GM23338 (cell line): ENCODE measurements around the gene SULF2. TPM values are rescaled to one million over a fixed set of nuclear protein-coding genes. Genes with fewer than 3 reads are reported as not detected.

Experiments used
- ATAC-seq: fragments of 200-7000 bp; cut with Tn5 transposase; 3 replicates; pipeline ENCODE4 v1.9.1; 2020
- DNase-seq: peaks from one replicate; pipeline ENCODE4 v3.0.0-alpha.2; 2015; ENCODE audit warnings: low spot score
- H2AFZ ChIP-seq: fragments of 200-600 bp; sonication (generic); 2 replicates; pipeline ENCODE4 v1.8.0; 2016; ENCODE audit warnings: antibody characterized with exemption, mild to moderate bottlenecking, moderate library complexity
- H3F3A ChIP-seq: fragments of 200-600 bp; sonication (generic); replicated peaks from 2 replicates; pipeline ENCODE4 v1.8.0; 2017; ENCODE audit warnings: antibody characterized with exemption, mixed run types, low read depth
- H3K27ac ChIP-seq: fragments of 200-600 bp; sonication (generic); 2 replicates; pipeline ENCODE4 v1.6.1; 2016; ENCODE audit warnings: low read depth
- H3K27me3 ChIP-seq: fragments of 200-600 bp; sonication (generic); 2 replicates; pipeline ENCODE4 v1.8.0; 2016; ENCODE audit warnings: mild to moderate bottlenecking, mixed run types, moderate library complexity; ENCODE audit not compliant: insufficient read depth
- H3K36me3 ChIP-seq: fragments of 200-600 bp; sonication (generic); 2 replicates; pipeline ENCODE4 v1.8.0; 2016; ENCODE audit warnings: mild to moderate bottlenecking; ENCODE audit not compliant: insufficient read depth
- H3K4me1 ChIP-seq: fragments of 200-600 bp; sonication (generic); 2 replicates; pipeline ENCODE4 v1.8.0; 2016; ENCODE audit warnings: mild to moderate bottlenecking, moderate library complexity; ENCODE audit not compliant: insufficient read depth
- H3K4me2 ChIP-seq: fragments of 200-600 bp; sonication (generic); 2 replicates; pipeline ENCODE4 v1.7.1; 2017; ENCODE audit warnings: mixed run types
- H3K4me3 ChIP-seq: fragments of 200-600 bp; sonication (generic); 2 replicates; pipeline ENCODE4 v1.6.1; 2016; ENCODE audit warnings: mixed run types
- H3K79me2 ChIP-seq: fragments of 200-600 bp; sonication (generic); replicated peaks from 2 replicates; pipeline ENCODE4 v1.8.0; 2017; ENCODE audit warnings: mild to moderate bottlenecking; ENCODE audit not compliant: insufficient read depth
- H3K9me2 ChIP-seq: fragments of 200-600 bp; sonication (generic); 2 replicates; pipeline ENCODE4 v1.8.0; 2017; ENCODE audit not compliant: insufficient read depth
- H4K20me1 ChIP-seq: fragments of 200-600 bp; sonication (generic); replicated peaks from 2 replicates; pipeline ENCODE4 v1.8.0; 2017; ENCODE audit warnings: mild to moderate bottlenecking; ENCODE audit not compliant: insufficient read depth
- H3K27ac Mint-ChIP-seq: 2 replicates; pipeline ENCODE4 v1.8.0; 2020; ENCODE audit warnings: inconsistent platforms, mild to moderate bottlenecking, moderate library complexity, mixed read lengths
- H3K27me3 Mint-ChIP-seq: 3 replicates; pipeline ENCODE4 v1.8.0; 2022; ENCODE audit warnings: low read depth, mild to moderate bottlenecking, moderate library complexity, mixed read lengths, inconsistent platforms; ENCODE audit not compliant: insufficient read depth, poor library complexity
- H3K36me3 Mint-ChIP-seq: 3 replicates; pipeline ENCODE4 v1.8.0; 2021; ENCODE audit warnings: low read depth, mild to moderate bottlenecking, inconsistent platforms, moderate library complexity, mixed read lengths
- H3K4me1 Mint-ChIP-seq: 3 replicates; pipeline ENCODE4 v1.8.0; 2020; ENCODE audit warnings: mild to moderate bottlenecking, inconsistent platforms, mixed read lengths
- H3K4me3 Mint-ChIP-seq: 3 replicates; pipeline ENCODE4 v1.8.0; 2021; ENCODE audit warnings: moderate library complexity, mild to moderate bottlenecking, inconsistent platforms, mixed read lengths
- H3K9me3 Mint-ChIP-seq: 3 replicates; pipeline ENCODE4 v1.8.0; 2020; ENCODE audit warnings: moderate library complexity, mild to moderate bottlenecking, inconsistent platforms, mixed read lengths
- ETS1 ChIP-seq: IDR thresholded peaks from 2 replicates; pipeline ENCODE4 v1.6.1; 2016; ENCODE audit warnings: antibody characterized with exemption
- EZH2 ChIP-seq: fragments of 200-600 bp; sonication (generic); IDR thresholded peaks from one replicate; pipeline ENCODE4 v1.8.0; 2017; ENCODE audit warnings: antibody characterized with exemption, mild to moderate bottlenecking, low read depth; ENCODE audit not compliant: unreplicated experiment
- JUNB ChIP-seq: IDR thresholded peaks from one replicate; pipeline ENCODE4 v1.6.1; 2016; ENCODE audit warnings: antibody characterized with exemption; ENCODE audit not compliant: unreplicated experiment
- NANOG ChIP-seq: IDR thresholded peaks from 2 replicates; pipeline ENCODE4 v1.6.1; 2016; ENCODE audit warnings: antibody characterized with exemption, borderline replicate concordance
- STAT1 ChIP-seq: IDR thresholded peaks from one replicate; pipeline ENCODE4 v1.6.1; 2016; ENCODE audit warnings: antibody characterized with exemption; ENCODE audit not compliant: unreplicated experiment
- ZNF331 ChIP-seq: fragments of 250-450 bp; sonication (Bioruptor Pico); IDR thresholded peaks from 2 replicates; pipeline ENCODE4 v1.5.0; 2020; ENCODE audit warnings: low read depth, mild to moderate bottlenecking, moderate library complexity
- polyA plus RNA-seq: library from polyadenylated mRNA; unstranded; fragments of >200 nt; fragmentation: Nextera tagmentation; extraction: Ambion mirVana; gene quantifications from 2 replicates; pipeline ENCODE4 v1.2.1, GENCODE V29; 2016
- total RNA-seq: library from RNA; depleted of rRNA; stranded (reverse); fragments of >200 nt; shearing (Covaris generic); gene quantifications from 2 replicates; pipeline ENCODE4 v1.2.3, GENCODE V29; 2014
- TF ChIP-seq, protein P1 (sequence below): IDR thresholded peaks from one replicate; pipeline ENCODE4 v1.6.1; 2018; ENCODE audit warnings: antibody characterized with exemption; ENCODE audit not compliant: unreplicated experiment

The SULF2 gene
- total and polyA plus RNA-seq, 2 experiments from 2014 or later = 9.5 to 20.7 TPM

DNA sequence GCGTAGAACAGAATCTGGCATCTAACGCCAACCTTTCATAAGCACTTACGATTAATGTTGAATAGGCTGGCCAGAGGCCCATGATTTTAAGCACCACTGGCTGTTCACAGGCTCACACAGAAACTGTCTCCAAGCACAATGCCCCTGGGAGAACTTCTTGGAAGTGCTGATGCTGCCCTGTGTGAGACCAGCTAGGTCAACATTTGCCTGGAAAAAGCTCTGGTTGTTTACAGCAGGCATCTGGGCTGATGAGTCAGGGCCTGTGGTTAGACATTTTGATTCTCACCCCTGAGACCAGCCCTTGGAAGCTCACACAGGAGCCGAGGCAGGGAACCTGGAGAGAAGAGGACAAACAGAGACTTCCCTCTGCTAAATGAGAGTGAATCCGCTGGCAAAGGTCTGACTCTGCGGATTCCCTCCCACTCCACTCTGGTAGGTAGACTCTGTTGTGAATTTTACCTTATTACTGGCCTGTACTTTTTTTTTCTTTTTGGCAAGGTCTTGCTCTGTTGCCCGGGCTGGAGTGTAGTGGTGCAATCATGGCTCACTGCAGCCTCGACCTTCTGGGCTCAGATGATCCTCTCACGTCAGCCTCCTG, 6.8 kb upstream of the SULF2 start (continued):
- TF ChIP-seq ETS1 = no peak

GRCh38 chr20:47791084-47791599, 5.9 kb upstream of the SULF2 start:
- ATAC-seq (no peak), DNase-seq (no peak)
- H3K4me2 ChIP-seq = no peak overlapping the region
- no peak overlapping the region for H3K27ac Mint-ChIP-seq
- H3K27me3 ChIP-seq = peaks cover 18% of the 10 kb centered on the region
- no peak overlapping the region for H3K27ac ChIP-seq
- H3K36me3 Mint-ChIP-seq = no peaks in the 10 kb centered on the region; the same call in 2 of the 3 replicates
- H3K4me3 Mint-ChIP-seq = no peak overlapping the region
- no peaks in the 10 kb centered on the region for H4K20me1 ChIP-seq
- no peak overlapping the region for H2AFZ ChIP-seq
- H3K4me1 ChIP-seq = peaks cover 5% of the 10 kb centered on the region; the same call in 1 of the 2 replicates
- no peaks in the 10 kb centered on the region for H3K36me3 ChIP-seq
- peaks cover 18% of the 10 kb centered on the region for H3K4me1 Mint-ChIP-seq
- H3F3A ChIP-seq = no peaks in the 10 kb centered on the region
- no peaks in the 10 kb centered on the region for H3K79me2 ChIP-seq
- no peaks in the 10 kb centered on the region for H3K9me2 ChIP-seq
- no peaks in the 10 kb centered on the region for H3K9me3 Mint-ChIP-seq
- no peak for TF ChIP-seq ZNF331 (CRISPR knock-in tag)
- TF ChIP-seq, protein P1, sequence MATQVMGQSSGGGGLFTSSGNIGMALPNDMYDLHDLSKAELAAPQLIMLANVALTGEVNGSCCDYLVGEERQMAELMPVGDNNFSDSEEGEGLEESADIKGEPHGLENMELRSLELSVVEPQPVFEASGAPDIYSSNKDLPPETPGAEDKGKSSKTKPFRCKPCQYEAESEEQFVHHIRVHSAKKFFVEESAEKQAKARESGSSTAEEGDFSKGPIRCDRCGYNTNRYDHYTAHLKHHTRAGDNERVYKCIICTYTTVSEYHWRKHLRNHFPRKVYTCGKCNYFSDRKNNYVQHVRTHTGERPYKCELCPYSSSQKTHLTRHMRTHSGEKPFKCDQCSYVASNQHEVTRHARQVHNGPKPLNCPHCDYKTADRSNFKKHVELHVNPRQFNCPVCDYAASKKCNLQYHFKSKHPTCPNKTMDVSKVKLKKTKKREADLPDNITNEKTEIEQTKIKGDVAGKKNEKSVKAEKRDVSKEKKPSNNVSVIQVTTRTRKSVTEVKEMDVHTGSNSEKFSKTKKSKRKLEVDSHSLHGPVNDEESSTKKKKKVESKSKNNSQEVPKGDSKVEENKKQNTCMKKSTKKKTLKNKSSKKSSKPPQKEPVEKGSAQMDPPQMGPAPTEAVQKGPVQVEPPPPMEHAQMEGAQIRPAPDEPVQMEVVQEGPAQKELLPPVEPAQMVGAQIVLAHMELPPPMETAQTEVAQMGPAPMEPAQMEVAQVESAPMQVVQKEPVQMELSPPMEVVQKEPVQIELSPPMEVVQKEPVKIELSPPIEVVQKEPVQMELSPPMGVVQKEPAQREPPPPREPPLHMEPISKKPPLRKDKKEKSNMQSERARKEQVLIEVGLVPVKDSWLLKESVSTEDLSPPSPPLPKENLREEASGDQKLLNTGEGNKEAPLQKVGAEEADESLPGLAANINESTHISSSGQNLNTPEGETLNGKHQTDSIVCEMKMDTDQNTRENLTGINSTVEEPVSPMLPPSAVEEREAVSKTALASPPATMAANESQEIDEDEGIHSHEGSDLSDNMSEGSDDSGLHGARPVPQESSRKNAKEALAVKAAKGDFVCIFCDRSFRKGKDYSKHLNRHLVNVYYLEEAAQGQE = no peak
- peaks cover 9% of the 10 kb centered on the region for H3K27me3 Mint-ChIP-seq
- H3K4me3 ChIP-seq = no peak overlapping the region

GRCh38 chr20:47790580-47790965, 5.3 kb upstream of the SULF2 start:
- H3K4me1 Mint-ChIP-seq = peaks cover 19% of the 10 kb centered on the region
- Histone ChIP-seq H3K9me2 (no peaks in the 10 kb centered on the region), H3K4me3 (no peak overlapping the region), H2AFZ (no peak overlapping the region), H3F3A (0 out of 2 replicates have a peak, but pooled peaks cover 3% of the 10 kb centered on the region), H3K27me3 (peaks cover 21% of the 10 kb centered on the region), H3K36me3 (no peaks in the 10 kb centered on the region), H4K20me1 (no peaks in the 10 kb centered on the region), H3K27ac (no peak overlapping the region), H3K4me2 (no peak overlapping the region), H3K4me1 (peaks cover 5% of the 10 kb centered on the region; the same call in 1 of the 2 replicates), H3K79me2 (no peaks in the 10 kb centered on the region)
- TF ChIP-seq JUNB (no peak), EZH2 (no peak), ZNF331 (CRISPR knock-in tag) (no peak), NANOG (no peak), STAT1 (no peak)
- H3K36me3 Mint-ChIP-seq = no peaks in the 10 kb centered on the region; the same call in 2 of the 3 replicates
- H3K9me3 Mint-ChIP-seq = no peaks in the 10 kb centered on the region
- no peak overlapping the region for H3K27ac Mint-ChIP-seq
- DNase-seq (no peak), ATAC-seq (no peak)
- peaks cover 12% of the 10 kb centered on the region for H3K27me3 Mint-ChIP-seq
- H3K4me3 Mint-ChIP-seq = no peak overlapping the region
